HG03457 (cell line): ENCODE data around the gene SOX18.
"Not testable (repeated sequence)": the region's sequence is repeated elsewhere in the genome, so short reads cannot be mapped to it uniquely, and the experiment has no call there.

Experiments used
- ATAC-seq: cut with Tn5 transposase; IDR thresholded peaks from one replicate; pipeline ENCODE4 v1.9.1; 2021; ENCODE audit warnings: moderate number of reproducible peaks; ENCODE audit not compliant: unreplicated experiment

The SOX18 gene

GRCh38 chr20:64025101-64025825 lies 24.2 kb downstream of the SOX18 start:
- ATAC-seq = no peak

DNA sequence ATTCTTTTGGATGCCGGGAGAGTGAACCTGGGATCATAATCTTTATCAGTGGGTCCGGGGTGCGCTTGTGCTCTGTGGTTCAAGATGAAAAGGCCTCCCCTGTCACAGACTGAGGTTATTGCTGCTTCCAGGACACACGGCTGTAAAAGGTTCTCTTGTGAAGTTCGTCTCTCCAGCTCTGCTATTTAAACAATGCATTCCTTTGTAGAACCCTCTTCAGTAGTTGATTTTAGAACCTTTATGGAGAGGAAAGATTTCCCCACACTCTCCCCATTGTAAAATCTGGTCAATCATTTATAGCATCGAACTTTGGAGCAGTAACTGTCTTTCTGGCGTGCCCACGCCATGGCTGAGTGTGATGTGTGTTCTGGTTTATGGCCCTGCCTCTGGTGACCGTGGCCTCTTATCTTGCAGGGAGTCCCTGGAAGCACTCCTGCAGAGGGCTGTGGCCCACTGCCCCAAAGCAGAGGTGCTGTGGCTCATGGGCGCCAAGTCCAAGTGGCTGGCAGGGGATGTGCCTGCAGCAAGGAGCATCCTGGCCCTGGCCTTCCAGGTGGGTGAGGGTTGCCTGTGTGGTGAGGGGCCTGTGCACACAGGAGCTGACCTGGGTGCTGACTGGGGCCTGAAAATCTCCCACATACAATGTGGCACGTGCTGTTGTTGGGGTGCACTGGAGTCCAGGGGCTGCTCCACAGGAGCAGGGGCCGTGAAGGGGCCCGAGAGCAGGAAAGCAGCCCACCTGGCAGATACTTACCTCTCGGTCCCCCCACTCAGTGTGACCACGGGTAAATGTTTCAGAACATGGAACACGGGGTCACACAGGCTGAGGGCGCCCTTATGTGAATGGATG lies 25.1 kb downstream of the SOX18 start:
- ATAC-seq = no peak

- no peak for ATAC-seq
These were observed 25.9 kb downstream of the SOX18 start for GRCh38 chr20:64023361-64024140.

GRCh38 chr20:64022671-64023360 lies 26.6 kb downstream of the SOX18 start:
- ATAC-seq = no peak

GRCh38 chr20:64021124-64021975 lies 28.1 kb downstream of the SOX18 start:
- no peak for ATAC-seq

DNA sequence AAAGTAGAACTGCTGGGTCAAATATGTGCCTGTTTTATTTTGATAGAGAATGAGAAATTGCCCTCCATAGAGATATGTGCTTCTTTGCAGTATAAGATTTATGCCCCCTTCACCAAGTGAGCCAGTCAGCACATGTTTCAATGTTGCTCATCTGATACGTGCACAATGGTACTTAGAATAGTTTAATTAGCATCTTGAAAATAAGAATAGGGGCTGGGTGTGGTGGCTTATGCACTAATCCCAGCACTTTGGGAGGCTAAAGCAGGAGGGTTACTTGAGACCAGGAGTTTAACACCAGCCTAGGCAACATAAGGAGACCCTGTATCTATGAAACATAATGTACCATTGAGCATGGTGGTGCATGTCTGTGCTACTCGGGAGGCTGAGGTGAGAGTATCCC lies 33.8 kb downstream of the SOX18 start:
- ATAC-seq = no peak

GRCh38 chr20:64012385-64013154 lies 36.9 kb downstream of the SOX18 start:
- ATAC-seq = not testable (repeated sequence)

DNA sequence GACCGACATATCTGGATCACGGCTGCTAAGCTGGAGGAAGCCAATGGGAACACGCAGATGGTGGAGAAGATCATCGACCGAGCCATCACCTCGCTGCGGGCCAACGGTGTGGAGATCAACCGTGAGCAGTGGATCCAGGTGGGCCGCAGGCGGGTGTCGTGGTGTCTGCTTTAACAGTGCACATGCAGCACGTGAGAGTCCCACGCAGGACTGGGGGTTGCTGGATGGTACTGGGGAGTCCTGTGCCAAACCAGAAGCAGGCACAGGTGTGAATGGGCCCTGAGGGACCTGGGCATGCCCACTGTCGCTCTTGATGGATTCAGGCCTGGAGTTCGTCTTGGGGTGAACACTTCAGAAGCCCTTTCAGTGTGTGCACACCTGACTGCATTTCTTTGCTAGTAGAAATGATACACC lies 38.1 kb downstream of the SOX18 start:
- ATAC-seq = no peak

- no peak for ATAC-seq
These were observed 38.7 kb downstream of the SOX18 start for GRCh38 chr20:64010711-64011237.

GRCh38 chr20:64009811-64010387 lies 39.5 kb downstream of the SOX18 start:
- no peak for ATAC-seq

- ATAC-seq = no peak
These were observed 42.5 kb downstream of the SOX18 start for GRCh38 chr20:64006902-64007301.

GRCh38 chr20:64006490-64006889 lies 42.9 kb downstream of the SOX18 start:
- no peak for ATAC-seq

DNA sequence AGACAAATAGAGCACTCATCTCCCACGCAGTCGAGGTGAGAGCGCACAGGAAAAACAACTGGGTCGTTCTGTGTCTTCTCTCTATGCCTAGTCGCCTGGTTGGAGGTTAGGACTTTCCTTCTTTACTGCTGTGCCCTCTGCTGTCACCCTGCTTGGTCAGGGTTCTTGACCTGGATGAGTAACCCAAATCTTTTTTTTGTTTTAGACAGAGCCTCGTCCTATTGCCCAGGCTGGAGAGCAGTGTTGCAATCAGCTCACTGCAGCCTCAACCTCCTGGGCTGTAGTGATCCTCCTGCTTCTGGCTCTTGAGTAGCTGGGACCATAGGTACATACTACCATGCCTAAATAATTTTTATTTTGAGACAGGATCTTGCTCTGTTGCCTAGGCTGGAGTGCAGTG lies 44.0 kb downstream of the SOX18 start:
- ATAC-seq = no peak

GRCh38 chr20:64003960-64004725 lies 45.3 kb downstream of the SOX18 start:
- no peak for ATAC-seq

GRCh38 chr20:64001607-64002011 lies 47.8 kb downstream of the SOX18 start:
- ATAC-seq = no peak

GRCh38 chr20:64000906-64001305 lies 48.5 kb downstream of the SOX18 start:
- ATAC-seq = no peak
